Sigmoid colon (tissue), 4 donors: ENCODE results near the gene LAMA3.

Source experiments
- EP300 ChIP-seq, 4 donors: sonication (generic); formaldehyde crosslinking; IDR thresholded peaks; one replicate each; pipeline ENCODE4 v1.6.1; 2017; ENCODE audit warnings: antibody characterized with exemption in 4 of 4
- POLR2A ChIP-seq, 2 donors: fragments of 450-650 bp; IDR thresholded peaks; one replicate each; pipeline ENCODE4 v1.6.1; 2016; ENCODE audit warnings: antibody characterized with exemption in 2 of 2, mild to moderate bottlenecking in 2 of 2, moderate library complexity in 2 of 2
- POLR2AphosphoS5 ChIP-seq, 4 donors: sonication (generic); formaldehyde crosslinking; IDR thresholded peaks; one replicate each; pipeline ENCODE4 v1.6.1; 2017; ENCODE audit warnings: antibody characterized with exemption in 4 of 4
- TF ChIP-seq, protein P1 (sequence below), 4 experiments: fragments of 450-650 bp in 3 of 4; fragments of 200-600 bp in 1 of 4; IDR thresholded peaks; one replicate each; pipeline ENCODE4 v1.5.1; 2016 to 2019; ENCODE audit warnings: antibody characterized with exemption in 4 of 4, mild to moderate bottlenecking in 3 of 4, moderate library complexity in 2 of 4

DNA sequence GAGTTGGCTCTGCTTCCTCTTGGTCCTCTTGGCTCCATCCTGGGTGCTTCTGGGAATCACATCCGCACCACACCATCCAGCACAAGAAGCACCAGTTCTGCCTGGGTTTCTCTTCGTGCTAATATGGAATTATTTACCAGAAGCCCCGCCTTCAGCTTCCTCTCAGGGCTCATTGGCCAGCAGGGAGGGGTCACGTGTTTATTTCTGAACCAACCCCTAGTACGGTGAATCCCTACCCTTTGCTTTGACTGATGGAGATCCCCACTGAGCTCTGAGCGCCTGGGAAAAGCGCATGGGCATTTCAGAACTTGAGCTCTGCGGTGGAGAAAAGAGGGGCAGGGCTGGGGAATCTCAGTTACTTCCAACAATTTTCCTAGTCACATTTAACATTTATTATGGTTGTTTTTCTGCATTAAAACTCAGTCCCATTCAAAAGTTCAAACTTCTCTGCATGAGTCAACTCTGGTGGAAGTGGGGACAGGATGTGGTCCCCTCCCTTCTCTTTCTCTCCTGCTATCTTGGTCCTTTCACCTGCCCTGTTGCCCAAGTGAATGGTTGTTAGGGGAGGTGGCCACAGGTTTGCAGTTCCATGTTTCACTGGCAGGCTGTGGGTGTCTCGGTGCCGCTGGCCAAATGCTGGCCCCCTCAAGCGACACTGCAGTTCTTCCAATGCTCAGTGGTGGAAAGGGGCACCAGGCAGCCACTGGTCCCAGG lies 248.9 kb downstream of the LAMA3 start:
- TF ChIP-seq, protein P1, sequence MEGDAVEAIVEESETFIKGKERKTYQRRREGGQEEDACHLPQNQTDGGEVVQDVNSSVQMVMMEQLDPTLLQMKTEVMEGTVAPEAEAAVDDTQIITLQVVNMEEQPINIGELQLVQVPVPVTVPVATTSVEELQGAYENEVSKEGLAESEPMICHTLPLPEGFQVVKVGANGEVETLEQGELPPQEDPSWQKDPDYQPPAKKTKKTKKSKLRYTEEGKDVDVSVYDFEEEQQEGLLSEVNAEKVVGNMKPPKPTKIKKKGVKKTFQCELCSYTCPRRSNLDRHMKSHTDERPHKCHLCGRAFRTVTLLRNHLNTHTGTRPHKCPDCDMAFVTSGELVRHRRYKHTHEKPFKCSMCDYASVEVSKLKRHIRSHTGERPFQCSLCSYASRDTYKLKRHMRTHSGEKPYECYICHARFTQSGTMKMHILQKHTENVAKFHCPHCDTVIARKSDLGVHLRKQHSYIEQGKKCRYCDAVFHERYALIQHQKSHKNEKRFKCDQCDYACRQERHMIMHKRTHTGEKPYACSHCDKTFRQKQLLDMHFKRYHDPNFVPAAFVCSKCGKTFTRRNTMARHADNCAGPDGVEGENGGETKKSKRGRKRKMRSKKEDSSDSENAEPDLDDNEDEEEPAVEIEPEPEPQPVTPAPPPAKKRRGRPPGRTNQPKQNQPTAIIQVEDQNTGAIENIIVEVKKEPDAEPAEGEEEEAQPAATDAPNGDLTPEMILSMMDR (IDR thresholded peaks at IDR 0.05), result no peak
- TF ChIP-seq EP300 (IDR thresholded peaks at IDR 0.05) (no peak), POLR2AphosphoS5 (IDR thresholded peaks at IDR 0.05) (no peak), POLR2A (IDR thresholded peaks at IDR 0.05) (no peak)
